Skeletal muscle tissue (tissue), 4 donors: ENCODE data around the gene ADCYAP1R1. TPM values are rescaled to one million over a fixed set of nuclear protein-coding genes. Genes with fewer than 3 reads are reported as not detected.

Source experiments
- H3K27ac ChIP-seq: one replicate; pipeline ENCODE4 v1.7.0; 2013; ENCODE audit warnings: mild to moderate bottlenecking, low read depth, low read length, inconsistent platforms
- H3K27me3 ChIP-seq, 3 donors: one replicate each; pipeline ENCODE4 v1.7.0; 2013; ENCODE audit warnings: low read length in 3 of 3; ENCODE audit not compliant: control insufficient read depth in 3 of 3, insufficient read depth in 3 of 3
- H3K36me3 ChIP-seq, 3 donors: one replicate each; pipeline ENCODE4 v1.7.0; 2013; ENCODE audit warnings: low read length in 3 of 3; ENCODE audit not compliant: control insufficient read depth in 3 of 3, insufficient read depth in 3 of 3
- H3K4me1 ChIP-seq, 3 donors: one replicate each; pipeline ENCODE4 v1.7.0; 2013; ENCODE audit warnings: low read length in 3 of 3, mild to moderate bottlenecking in 3 of 3; ENCODE audit not compliant: control insufficient read depth in 3 of 3, insufficient read depth in 3 of 3
- H3K4me3 ChIP-seq, 3 donors: one replicate each; pipeline ENCODE4 v1.7.0; 2013; ENCODE audit warnings: low read length in 3 of 3
- H3K9ac ChIP-seq, 3 donors: one replicate each; pipeline ENCODE4 v1.7.0; 2013; ENCODE audit warnings: low read length in 3 of 3, mild to moderate bottlenecking in 3 of 3, moderate library complexity in 2 of 3, low read depth in 1 of 3
- H3K9me3 ChIP-seq, 3 donors: one replicate each; pipeline ENCODE4 v1.7.0; 2013; ENCODE audit warnings: low read length in 3 of 3; ENCODE audit not compliant: control insufficient read depth in 3 of 3
- total RNA-seq: library from RNA; depleted of rRNA; stranded (reverse); fragments of >200 nt; gene quantifications from one replicate; pipeline ENCODE4 v1.2.3, GENCODE V29; 2014
- donor health status: Osteomylitis.

Gene ADCYAP1R1
- total RNA-seq, 1 donor from 2014 or later = 7.8 TPM

DNA sequence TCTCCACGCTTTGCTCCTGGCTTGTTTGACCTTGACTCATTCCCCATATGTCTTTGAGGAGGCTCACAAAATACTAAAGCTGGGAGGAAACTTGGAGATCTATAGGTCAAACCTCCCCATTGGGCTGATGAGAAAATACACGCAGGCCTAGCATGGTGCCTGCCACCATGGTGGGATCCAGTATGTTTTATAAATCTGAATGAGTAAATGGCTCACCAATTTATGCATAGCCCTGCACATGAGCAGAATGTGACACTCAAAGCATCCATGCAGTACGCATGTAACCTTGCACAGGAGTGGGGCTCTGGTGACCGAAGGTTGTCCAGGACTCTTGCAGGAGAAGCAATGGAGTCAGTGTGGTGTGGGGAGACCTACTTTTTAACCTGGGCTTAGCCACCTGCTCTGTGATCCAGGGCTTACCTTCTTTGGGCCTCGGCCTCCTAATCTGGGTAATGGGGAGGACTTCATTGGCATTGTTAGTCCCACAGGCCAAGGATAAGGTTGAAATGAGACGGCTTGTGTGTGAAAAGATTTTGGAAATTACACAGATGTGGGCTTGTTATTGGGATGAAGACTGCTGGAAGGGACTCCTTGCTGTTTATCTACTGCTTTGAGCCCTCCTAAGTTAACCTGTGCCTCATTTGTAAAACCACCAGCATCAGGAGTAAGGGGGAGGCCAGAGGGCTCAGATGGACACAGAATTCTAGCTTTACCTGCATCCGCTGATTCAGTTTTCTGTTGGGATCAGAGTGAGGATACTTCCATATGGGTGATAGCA, 58.4 kb downstream of the ADCYAP1R1 start:
- H3K27ac ChIP-seq = no peak overlapping the region
- no peaks in the 10 kb centered on the region for H3K27me3 ChIP-seq
- no peak overlapping the region for H3K9ac ChIP-seq
- no peaks in the 10 kb centered on the region for H3K4me1 ChIP-seq
- no peaks in the 10 kb centered on the region for H3K36me3 ChIP-seq
- H3K4me3 ChIP-seq = no peak overlapping the region
- no peaks in the 10 kb centered on the region for H3K9me3 ChIP-seq

DNA sequence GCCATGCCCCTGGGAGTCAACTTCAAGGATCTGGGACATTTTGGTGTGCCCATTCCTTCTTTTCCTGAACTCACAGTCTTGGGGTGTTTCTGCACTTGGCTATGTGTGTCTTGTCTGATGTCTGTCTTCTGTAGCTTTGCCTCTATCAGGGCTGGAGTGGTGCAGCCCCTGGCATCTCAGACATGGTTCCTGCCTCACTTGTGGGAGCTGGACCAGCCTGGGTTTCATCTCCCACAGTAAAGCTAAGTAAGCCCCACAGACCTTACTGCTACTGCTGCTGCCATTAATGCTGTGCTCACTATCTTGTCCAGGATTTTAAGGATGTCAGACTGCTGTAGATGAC, 59.0 kb downstream of the ADCYAP1R1 start:
- Histone ChIP-seq H3K9ac (no peak overlapping the region), H3K4me1 (no peaks in the 10 kb centered on the region), H3K4me3 (no peak overlapping the region), H3K27me3 (no peaks in the 10 kb centered on the region), H3K36me3 (no peaks in the 10 kb centered on the region), H3K27ac (no peak overlapping the region), H3K9me3 (no peaks in the 10 kb centered on the region)

DNA sequence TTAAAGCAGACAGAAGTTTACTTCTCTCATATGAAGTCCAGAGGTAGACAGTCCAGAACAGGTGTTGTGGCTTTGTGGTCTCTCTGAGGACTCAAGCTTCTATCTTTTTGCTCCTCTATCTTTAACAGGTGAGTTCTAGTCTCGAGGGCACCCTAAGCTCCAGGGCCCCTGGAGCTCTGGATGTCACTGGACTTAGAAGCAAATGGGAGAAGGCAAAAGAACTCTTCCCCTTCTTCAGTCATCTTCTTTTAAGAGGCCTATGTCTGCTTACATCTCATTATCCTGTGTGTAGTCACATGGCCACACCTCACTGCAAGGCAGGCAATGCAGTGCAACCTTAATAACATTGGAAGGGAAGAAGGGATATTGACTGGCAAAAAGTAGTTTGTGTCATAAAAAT, 61.6 kb downstream of the ADCYAP1R1 start:
- H3K36me3 ChIP-seq = no peaks in the 10 kb centered on the region
- no peak overlapping the region for H3K4me3 ChIP-seq
- no peaks in the 10 kb centered on the region for H3K9me3 ChIP-seq
- no peaks in the 10 kb centered on the region for H3K4me1 ChIP-seq
- no peak overlapping the region for H3K9ac ChIP-seq
- H3K27ac ChIP-seq = no peak overlapping the region
- H3K27me3 ChIP-seq = no peaks in the 10 kb centered on the region

DNA sequence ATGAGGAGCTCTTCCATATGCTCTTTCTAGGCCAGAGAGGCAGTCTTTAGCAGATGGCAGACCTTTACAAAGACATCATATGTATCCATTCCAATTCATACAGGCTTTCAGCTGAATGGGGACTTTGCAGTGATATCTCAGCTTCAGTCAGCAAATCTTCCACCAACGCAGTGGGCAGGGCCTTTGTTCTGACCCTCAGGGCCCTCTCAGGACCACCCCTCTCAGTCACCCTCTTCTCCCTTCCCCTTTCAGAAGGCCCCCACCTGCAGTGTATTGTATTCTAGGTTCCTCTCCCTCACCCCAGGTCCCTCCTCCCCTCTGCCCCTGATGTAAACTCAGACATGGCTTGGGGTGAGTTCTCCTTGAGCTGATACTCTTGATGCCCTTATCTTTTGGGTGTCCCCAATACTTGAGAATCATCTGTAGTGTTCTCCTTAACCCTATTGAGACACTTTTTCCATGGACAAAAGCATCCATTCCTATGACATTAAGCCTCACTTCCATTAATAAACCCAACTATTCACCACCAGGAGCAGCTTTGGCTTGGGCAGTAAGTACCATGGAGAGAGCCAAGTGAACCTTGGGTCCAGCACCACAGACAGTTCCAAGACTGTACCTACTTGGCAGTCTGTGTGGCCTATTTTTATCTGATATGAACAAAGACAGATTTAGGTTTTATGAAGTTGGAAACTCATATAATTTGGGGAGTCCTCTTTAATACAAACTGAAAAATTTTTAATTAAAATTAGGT, 62.7 kb downstream of the ADCYAP1R1 start:
- Histone ChIP-seq H3K27ac (no peak overlapping the region), H3K36me3 (no peaks in the 10 kb centered on the region), H3K4me3 (no peak overlapping the region), H3K9me3 (no peaks in the 10 kb centered on the region), H3K4me1 (no peaks in the 10 kb centered on the region), H3K27me3 (peaks cover 0 to 3% (median 0%) of the 10 kb centered on the region in 3 donors), H3K9ac (no peak overlapping the region)

DNA sequence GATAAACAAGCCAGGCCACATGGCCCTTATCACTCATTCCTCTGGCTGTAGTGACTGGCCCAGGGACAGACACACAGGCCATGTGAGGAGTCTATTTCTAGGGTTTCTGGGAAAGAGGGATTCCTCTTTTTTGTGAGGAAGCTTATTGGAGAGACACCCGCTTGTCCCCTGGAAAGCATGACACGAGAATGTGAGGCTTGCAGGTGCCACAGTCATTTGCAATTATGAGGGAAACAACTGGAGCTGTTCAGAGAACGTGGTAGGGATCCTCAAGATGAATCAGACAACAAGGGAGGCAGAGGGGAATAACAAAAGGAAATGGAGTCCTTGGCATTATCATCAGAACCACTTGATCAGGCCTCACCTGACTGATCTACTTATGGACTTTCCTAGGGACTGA, 64.5 kb downstream of the ADCYAP1R1 start:
- no peaks in the 10 kb centered on the region for H3K36me3 ChIP-seq
- no peak overlapping the region for H3K4me3 ChIP-seq
- H3K4me1 ChIP-seq = no peaks in the 10 kb centered on the region
- H3K27ac ChIP-seq = no peak overlapping the region
- H3K27me3 ChIP-seq = peaks cover 0 to 5% (median 0%) of the 10 kb centered on the region in 3 donors
- H3K9ac ChIP-seq = no peak overlapping the region
- no peaks in the 10 kb centered on the region for H3K9me3 ChIP-seq

DNA sequence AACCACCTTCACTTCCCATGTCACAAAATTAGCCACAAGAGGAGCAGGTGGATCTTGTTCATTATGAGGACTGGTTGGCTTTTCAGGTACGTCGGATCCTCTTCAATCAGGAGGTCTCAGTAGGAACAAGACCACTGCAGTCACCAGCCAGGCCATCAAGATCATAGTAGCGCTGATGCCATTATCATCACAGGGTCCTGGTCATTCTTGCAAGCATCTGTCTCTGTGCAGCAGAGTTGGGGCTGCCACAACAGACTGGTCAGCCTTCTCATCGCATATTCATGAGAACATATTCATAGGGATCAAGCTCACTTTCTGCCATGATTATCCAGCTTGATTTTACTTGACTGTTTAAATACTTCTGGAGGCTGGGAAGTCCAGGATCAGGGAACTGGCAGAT, 67.1 kb downstream of the ADCYAP1R1 start:
- Histone ChIP-seq H3K27me3 (peaks cover 0 to 5% (median 0%) of the 10 kb centered on the region in 3 donors), H3K36me3 (no peaks in the 10 kb centered on the region), H3K27ac (no peak overlapping the region), H3K9me3 (no peaks in the 10 kb centered on the region), H3K9ac (no peak overlapping the region), H3K4me1 (no peaks in the 10 kb centered on the region), H3K4me3 (no peak overlapping the region)

DNA sequence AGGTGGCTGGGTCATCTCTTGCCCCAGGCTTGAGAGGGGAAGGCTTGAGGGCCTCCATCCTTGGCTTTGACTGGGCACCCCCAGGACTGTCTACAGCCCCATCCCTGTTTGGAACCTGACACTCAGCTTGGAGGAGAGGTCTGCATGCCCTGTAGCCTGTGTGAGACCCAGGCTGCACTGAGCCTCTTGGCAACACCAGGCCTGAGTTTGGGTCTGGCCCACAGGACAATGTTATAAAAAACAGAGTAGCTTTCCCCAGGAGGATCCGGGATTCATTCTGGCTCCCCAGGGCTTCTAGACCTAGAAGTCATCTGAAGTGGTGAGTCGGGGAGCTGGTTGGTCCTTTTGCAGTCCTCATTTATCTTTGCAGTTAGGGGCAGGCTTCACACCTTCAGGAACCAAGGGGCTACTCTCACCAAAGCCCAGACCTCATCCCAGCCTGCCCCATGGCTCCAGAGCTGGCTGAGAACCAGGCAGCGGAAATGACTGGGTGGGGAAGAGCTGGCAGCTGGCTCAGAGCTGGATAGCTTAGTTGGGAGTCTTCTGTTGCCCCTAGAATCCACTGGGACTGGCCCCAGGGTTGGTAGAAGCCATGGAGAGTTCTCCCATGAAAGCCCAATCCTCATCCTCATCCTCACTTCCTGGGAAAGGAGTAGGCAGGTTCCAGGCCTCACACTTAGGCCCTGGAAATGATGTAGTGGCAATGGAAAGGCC, 68.8 kb downstream of the ADCYAP1R1 start:
- peaks cover 0 to 5% (median 2%) of the 10 kb centered on the region in 3 donors for H3K27me3 ChIP-seq
- H3K4me3 ChIP-seq = no peak overlapping the region
- H3K4me1 ChIP-seq = no peaks in the 10 kb centered on the region
- no peaks in the 10 kb centered on the region for H3K36me3 ChIP-seq
- no peaks in the 10 kb centered on the region for H3K9me3 ChIP-seq
- H3K27ac ChIP-seq = no peak overlapping the region
- H3K9ac ChIP-seq = no peak overlapping the region

DNA sequence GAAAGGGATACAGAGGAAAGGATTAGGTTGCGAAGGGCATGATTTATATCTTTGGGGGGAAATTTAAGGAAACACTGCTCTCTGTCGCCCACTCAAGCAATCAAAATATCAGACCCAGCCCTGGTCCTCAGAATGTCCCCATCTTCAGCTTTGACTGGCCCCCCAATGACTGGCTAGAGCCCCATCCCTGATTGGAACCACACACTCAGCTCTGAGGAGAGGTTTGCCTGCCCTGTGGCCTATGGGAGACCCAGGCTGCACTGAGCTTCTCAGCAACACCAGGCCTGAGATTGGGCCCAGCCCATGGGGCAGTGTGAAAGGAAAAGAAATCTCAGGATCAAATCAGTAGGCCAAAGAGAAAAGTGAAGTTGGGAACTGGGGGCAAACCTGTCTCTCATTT, 69.5 kb downstream of the ADCYAP1R1 start:
- Histone ChIP-seq H3K9me3 (no peaks in the 10 kb centered on the region), H3K27me3 (peaks cover 0 to 5% (median 2%) of the 10 kb centered on the region in 3 donors), H3K9ac (no peak overlapping the region), H3K27ac (no peak overlapping the region), H3K4me1 (no peaks in the 10 kb centered on the region), H3K36me3 (no peaks in the 10 kb centered on the region), H3K4me3 (no peak overlapping the region)

DNA sequence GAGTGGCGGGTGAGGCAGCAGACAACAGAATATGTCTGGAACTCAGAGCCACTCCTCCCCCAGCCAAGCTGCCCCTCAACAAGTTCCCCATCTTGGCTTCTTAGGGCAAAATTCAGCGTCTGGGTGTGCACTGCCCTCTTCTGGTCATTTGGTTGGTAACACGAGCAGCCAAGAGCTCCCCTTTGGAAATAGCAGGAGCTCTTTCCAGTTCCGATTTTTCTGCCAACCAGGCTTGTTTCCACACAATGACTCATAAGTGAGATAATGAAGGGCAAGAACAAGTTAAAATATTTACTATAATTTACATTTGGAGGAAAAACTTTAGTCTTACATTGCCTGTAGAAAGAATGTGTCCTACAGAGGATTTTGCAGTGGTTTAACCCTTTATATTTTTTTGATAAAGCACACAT, 70.5 kb downstream of the ADCYAP1R1 start:
- Histone ChIP-seq H3K4me1 (no peaks in the 10 kb centered on the region), H3K9me3 (no peaks in the 10 kb centered on the region), H3K9ac (no peak overlapping the region), H3K27ac (no peak overlapping the region), H3K36me3 (no peaks in the 10 kb centered on the region), H3K27me3 (peaks cover 0 to 5% (median 2%) of the 10 kb centered on the region in 3 donors), H3K4me3 (no peak overlapping the region)

DNA sequence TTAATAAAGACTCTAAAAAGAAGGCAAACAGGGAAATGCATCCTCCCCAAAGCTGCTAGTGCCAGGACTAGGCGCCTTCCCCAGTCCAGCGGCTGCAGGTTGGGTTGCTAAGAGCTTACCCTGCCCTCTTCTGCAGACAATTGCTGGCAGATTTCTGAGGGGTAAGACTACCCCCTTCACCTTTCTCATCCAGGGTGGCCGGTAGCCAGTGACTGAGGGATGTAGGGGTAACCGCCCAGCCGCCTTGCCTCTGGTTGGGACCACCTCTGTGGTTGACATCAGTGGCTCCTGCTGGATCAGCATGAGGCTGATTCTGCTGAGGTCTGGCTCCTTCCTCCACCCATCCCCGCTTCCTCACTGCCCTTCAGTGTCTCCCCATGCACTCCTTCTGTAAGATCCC, 71.2 kb downstream of the ADCYAP1R1 start:
- Histone ChIP-seq H3K9me3 (no peaks in the 10 kb centered on the region), H3K4me3 (no peak overlapping the region)

More for the DNA sequence above, 71.2 kb downstream of the ADCYAP1R1 start:
- Histone ChIP-seq H3K36me3 (no peaks in the 10 kb centered on the region), H3K4me1 (no peaks in the 10 kb centered on the region), H3K27me3 (peaks cover 0 to 6% (median 5%) of the 10 kb centered on the region in 3 donors), H3K27ac (no peak overlapping the region), H3K9ac (no peak overlapping the region)
